Activated T-helper 2 cell treated with anti-CD3 and anti-CD28 coated beads, Interferon-gamma antibody, Interleukin-2, Interleukin-4, amounts not matched to agents 10 μg/mL and 5 μg/mL and 100 μg/mL, durations not matched to agents 14 hours and 24 hours and 36 hours (primary cell): ENCODE measurements around the gene SPINDOC. TPM values are rescaled to one million over a fixed set of nuclear protein-coding genes. Genes with fewer than 3 reads are reported as not detected.

ENCODE experiments used
- DNase-seq: peaks from one replicate; pipeline ENCODE4 v3.0.0; 2021; ENCODE audit warnings: low spot score
- H3K27ac Mint-ChIP-seq: one replicate; pipeline ENCODE4 v1.8.0; 2021; ENCODE audit warnings: mixed read lengths
- H3K27me3 Mint-ChIP-seq: one replicate; pipeline ENCODE4 v1.8.0; 2021; ENCODE audit warnings: low read depth, mixed read lengths
- H3K36me3 Mint-ChIP-seq: one replicate; pipeline ENCODE4 v1.8.0; 2021; ENCODE audit warnings: low read depth, mixed read lengths
- H3K4me1 Mint-ChIP-seq: one replicate; pipeline ENCODE4 v1.8.0; 2021; ENCODE audit warnings: low read depth, mixed read lengths
- H3K4me3 Mint-ChIP-seq: one replicate; pipeline ENCODE4 v1.8.0; 2021; ENCODE audit warnings: low read depth, mild to moderate bottlenecking, moderate library complexity, mixed read lengths
- H3K9me3 Mint-ChIP-seq: one replicate; pipeline ENCODE4 v1.8.0; 2021; ENCODE audit warnings: mixed read lengths
- intact Hi-C: fragments of 100-400 bp; cut with micrococcal nuclease; formaldehyde crosslinking; loops from one replicate; pipeline ENCODE4 v1.15.1; 2023
- total RNA-seq: library from RNA; stranded (reverse); gene quantifications from 2 replicates; pipeline ENCODE4 v1.2.3, GENCODE V29; 2022

The SPINDOC gene
- total RNA-seq = 67.0 and 69.2 TPM in 2 replicates

- intact Hi-C loops = loop anchor here (5.0 kb wide), 1 partner anchor 46 kb away; the partner anchor contains the start of gene ZFTA
- peaks cover 31% of the 10 kb centered on the region for H3K36me3 Mint-ChIP-seq
- H3K4me3 Mint-ChIP-seq = peak within 1 kb of the TSS; percentile 85
- peak within 1 kb of the TSS; percentile 60 for H3K27ac Mint-ChIP-seq
- no peaks in the 10 kb centered on the region for H3K9me3 Mint-ChIP-seq
- H3K4me1 Mint-ChIP-seq = peaks cover 18% of the 10 kb centered on the region
- DNase-seq = peak; percentile 74
- no peaks in the 10 kb centered on the region for H3K27me3 Mint-ChIP-seq
Measured at GRCh38 chr11:63813035-63813562, at the start of gene SPINDOC. TSS of gene SPINDOC (plus strand) at chr11:63813456. CDS start at chr11:63813687, 231 bp downstream.

GRCh38 chr11:63763496-63764339 is 49.5 kb upstream of the SPINDOC start:
- no peak overlapping the region for H3K4me3 Mint-ChIP-seq
- intact Hi-C loops = no loop called here
- H3K27me3 Mint-ChIP-seq = no peaks in the 10 kb centered on the region
- H3K4me1 Mint-ChIP-seq = peaks cover 7% of the 10 kb centered on the region
- DNase-seq = no peak
- no peak overlapping the region for H3K27ac Mint-ChIP-seq
- H3K36me3 Mint-ChIP-seq = no peaks in the 10 kb centered on the region
- H3K9me3 Mint-ChIP-seq = no peaks in the 10 kb centered on the region

GRCh38 chr11:63764340-63764678 is 48.9 kb upstream of the SPINDOC start:
- H3K27me3 Mint-ChIP-seq = no peaks in the 10 kb centered on the region
- no peaks in the 10 kb centered on the region for H3K9me3 Mint-ChIP-seq

GRCh38 chr11:63764679-63765647 is 48.3 kb upstream of the SPINDOC start:
- Mint-ChIP-seq H3K27ac (no peak overlapping the region), H3K4me1 (peaks cover 7% of the 10 kb centered on the region), H3K4me3 (no peak overlapping the region), H3K9me3 (no peaks in the 10 kb centered on the region), H3K27me3 (peaks cover 3% of the 10 kb centered on the region), H3K36me3 (no peaks in the 10 kb centered on the region)
- intact Hi-C loops = loop anchor here (5.0 kb wide), 2 partner anchors 47 to 382 kb away; partner anchors contain the start of gene SPINDOC
- DNase-seq = no peak

More at GRCh38 chr11:63764340-63764678, 48.9 kb upstream of the SPINDOC start:
- no peaks in the 10 kb centered on the region for H3K36me3 Mint-ChIP-seq
- no peak for DNase-seq
- no peak overlapping the region for H3K4me3 Mint-ChIP-seq
- peaks cover 7% of the 10 kb centered on the region for H3K4me1 Mint-ChIP-seq
- no peak overlapping the region for H3K27ac Mint-ChIP-seq
- intact Hi-C loops = no loop called here

- peaks cover 11% of the 10 kb centered on the region for H3K27me3 Mint-ChIP-seq
- no peak overlapping the region for H3K4me3 Mint-ChIP-seq
- no peak for DNase-seq
- no peaks in the 10 kb centered on the region for H3K9me3 Mint-ChIP-seq
- no peaks in the 10 kb centered on the region for H3K36me3 Mint-ChIP-seq
- intact Hi-C loops = loop anchor here (5.0 kb wide), 2 partner anchors 47 to 382 kb away; partner anchors contain the start of gene SPINDOC
- peaks cover 10% of the 10 kb centered on the region for H3K4me1 Mint-ChIP-seq
- no peak overlapping the region for H3K27ac Mint-ChIP-seq
Measured at GRCh38 chr11:63765688-63766241, 47.5 kb upstream of the SPINDOC start.

GRCh38 chr11:63766531-63767235 is 46.6 kb upstream of the SPINDOC start:
- Mint-ChIP-seq H3K4me3 (peak overlapping the region; percentile 86), H3K27ac (no peak overlapping the region), H3K27me3 (peaks cover 19% of the 10 kb centered on the region), H3K9me3 (no peaks in the 10 kb centered on the region), H3K4me1 (peaks cover 12% of the 10 kb centered on the region), H3K36me3 (no peaks in the 10 kb centered on the region)
- intact Hi-C loops = loop anchor here (5.0 kb wide), 2 partner anchors 46 to 381 kb away; partner anchors contain the start of gene SPINDOC
- DNase-seq = no peak

- DNase-seq = no peak
- peak overlapping the region; percentile 86 for H3K4me3 Mint-ChIP-seq
- no peaks in the 10 kb centered on the region for H3K9me3 Mint-ChIP-seq
- H3K4me1 Mint-ChIP-seq = peaks cover 12% of the 10 kb centered on the region
- intact Hi-C loops = loop anchor here (5.0 kb wide), 2 partner anchors 45 to 380 kb away; partner anchors contain the start of gene SPINDOC
- H3K27ac Mint-ChIP-seq = peak overlapping the region; percentile 24
- no peaks in the 10 kb centered on the region for H3K36me3 Mint-ChIP-seq
- H3K27me3 Mint-ChIP-seq = peaks cover 21% of the 10 kb centered on the region
Measured at GRCh38 chr11:63767267-63767564, 46.0 kb upstream of the SPINDOC start.

GRCh38 chr11:63767565-63768236 is 45.6 kb upstream of the SPINDOC start:
- H3K27ac Mint-ChIP-seq = peak overlapping the region; percentile 24
- H3K27me3 Mint-ChIP-seq = peaks cover 24% of the 10 kb centered on the region
- peaks cover 12% of the 10 kb centered on the region for H3K4me1 Mint-ChIP-seq
- H3K4me3 Mint-ChIP-seq = peak overlapping the region; percentile 86
- intact Hi-C loops = loop anchor here (2.0 to 5.0 kb wide), 3 partner anchors 45 to 380 kb away; partner anchors contain the start of genes MARK2 and SPINDOC
- H3K9me3 Mint-ChIP-seq = no peaks in the 10 kb centered on the region
- DNase-seq = peak; percentile 30
- H3K36me3 Mint-ChIP-seq = no peaks in the 10 kb centered on the region

- H3K4me1 Mint-ChIP-seq = peaks cover 12% of the 10 kb centered on the region
- H3K36me3 Mint-ChIP-seq = no peaks in the 10 kb centered on the region
- intact Hi-C loops = loop anchor here (2.0 to 5.0 kb wide), 3 partner anchors 44 to 379 kb away; partner anchors contain the start of genes MARK2 and SPINDOC
- peaks cover 29% of the 10 kb centered on the region for H3K27me3 Mint-ChIP-seq
- H3K27ac Mint-ChIP-seq = peak within 1 kb of the TSS; percentile 24
- peak within 1 kb of the TSS; percentile 86 for H3K4me3 Mint-ChIP-seq
- DNase-seq = peak; percentile 43
- H3K9me3 Mint-ChIP-seq = no peaks in the 10 kb centered on the region
Measured at GRCh38 chr11:63768237-63769041, 44.8 kb upstream of the SPINDOC start, which contains the start of gene ZFTA. TSS of gene ZFTA (minus strand) at chr11:63768775. CDS start at chr11:63768622, 153 bp downstream.

- no peak overlapping the region for H3K27ac Mint-ChIP-seq
- H3K9me3 Mint-ChIP-seq = no peaks in the 10 kb centered on the region
- H3K4me3 Mint-ChIP-seq = peak overlapping the region; percentile 30
- no peaks in the 10 kb centered on the region for H3K36me3 Mint-ChIP-seq
- intact Hi-C loops = loop anchor here (2.0 to 5.0 kb wide), 3 partner anchors 43 to 378 kb away; partner anchors contain the start of genes MARK2 and SPINDOC
- peaks cover 12% of the 10 kb centered on the region for H3K4me1 Mint-ChIP-seq
- no peak for DNase-seq
- peaks cover 32% of the 10 kb centered on the region for H3K27me3 Mint-ChIP-seq
Measured at GRCh38 chr11:63769042-63769713, 44.1 kb upstream of the SPINDOC start.
